ENCODE data around the gene TFE3. TPM values are rescaled to one million over a fixed set of nuclear protein-coding genes. Genes with fewer than 3 reads are reported as not detected.
A peak's percentile ranks its signal among the peaks of the same experiment; 100 is the strongest.

Gene TFE3
- total RNA-seq (2014; rRNA removed; shearing (Covaris generic)), result 56.8 and 59.4 TPM in 2 replicates
- 62.8 and 73.7 TPM in 2 replicates for polyA plus RNA-seq (2014; cell fraction: nucleus; rRNA removed)

GRCh38 chrX:49043220-49043986 lies at the start of gene TFE3:
Gene TFE3 (minus strand): TSS chrX:49043357. CDS start chrX:49043226, 131 bp downstream.
- peak; percentile 99 for DNase-seq (ENCODE audit: extremely low read depth, low read depth)

DNA sequence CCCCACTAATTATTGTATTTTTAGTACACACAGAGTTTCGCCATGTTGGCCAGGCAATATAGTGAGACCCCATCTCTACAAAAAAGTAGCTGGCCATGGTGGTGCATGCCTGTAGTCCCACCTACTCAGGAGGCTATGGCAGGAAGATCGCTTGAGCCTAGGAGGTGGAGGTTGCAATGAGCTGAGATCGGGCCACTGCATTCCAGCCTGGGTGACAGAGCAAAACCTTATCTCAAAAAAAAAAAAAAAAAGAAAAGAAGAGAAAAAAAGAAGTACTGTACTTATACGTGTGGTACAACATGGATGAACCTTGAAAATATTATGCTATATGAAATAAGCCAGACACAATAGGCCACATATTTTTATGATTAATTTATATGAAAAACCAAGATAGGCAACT lies 46.4 kb upstream of the TFE3 start:
- no peak for DNase-seq (ENCODE audit: extremely low read depth, low read depth)

DNA sequence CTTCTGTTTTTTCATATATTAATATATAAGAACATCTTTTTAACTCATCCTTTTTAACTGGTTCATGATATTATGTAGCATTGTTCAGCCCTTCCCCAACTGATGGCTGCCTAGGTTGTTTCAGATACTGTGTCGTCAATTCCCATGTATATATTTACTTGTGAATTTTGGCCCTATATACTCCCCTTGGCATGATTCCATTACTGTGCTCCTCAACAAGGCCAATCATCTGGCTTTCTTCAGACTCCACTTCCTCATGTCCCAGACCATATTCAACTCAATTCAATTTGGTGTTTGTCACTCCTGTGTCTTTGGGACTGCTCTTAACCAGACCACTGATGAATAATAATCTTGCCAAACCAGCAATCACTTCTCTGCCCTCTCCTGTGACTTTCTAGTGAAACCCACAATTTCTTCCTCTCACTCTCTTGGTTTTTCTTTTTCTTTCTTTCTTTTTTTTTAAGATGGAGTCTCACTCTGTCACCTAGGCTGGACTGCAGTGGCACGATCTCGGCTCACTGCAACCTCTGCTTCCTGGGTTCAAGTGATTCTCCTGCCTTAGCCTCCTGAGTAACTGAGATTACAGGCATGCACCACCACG lies 39.2 kb upstream of the TFE3 start:
- DNase-seq (ENCODE audit: extremely low read depth, low read depth), result no peak

GRCh38 chrX:49079489-49080428 lies 36.6 kb upstream of the TFE3 start, which contains the start of gene WDR45:
Gene WDR45 (minus strand): TSS chrX:49079887. CDS start chrX:49078095, 1,792 bp downstream.
- peak; percentile 59 for DNase-seq (ENCODE audit: extremely low read depth, low read depth)

GRCh38 chrX:49077941-49078340 lies 34.8 kb upstream of the TFE3 start:
- DNase-seq (ENCODE audit: extremely low read depth, low read depth), result no peak

DNA sequence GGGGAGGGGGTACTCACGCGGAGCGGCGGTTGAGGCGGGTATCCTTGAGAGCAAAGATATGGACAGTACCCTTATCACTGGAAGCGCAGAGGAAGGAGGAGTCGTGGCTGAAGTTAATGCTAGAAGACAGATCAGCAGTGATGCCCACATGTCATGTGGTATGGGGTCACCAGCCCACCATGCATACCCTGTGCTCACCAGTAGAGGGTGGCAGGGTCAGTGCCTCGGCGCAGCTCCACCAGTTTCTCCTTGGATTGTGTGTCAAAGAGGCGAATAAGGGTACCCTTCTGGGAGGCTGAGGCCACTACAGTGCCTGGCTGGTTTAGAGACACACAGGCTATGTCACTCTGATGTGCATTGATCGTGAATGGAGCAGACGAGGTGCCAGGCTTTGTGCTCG lies 32.2 kb upstream of the TFE3 start:
- no peak for DNase-seq (ENCODE audit: extremely low read depth, low read depth)

GRCh38 chrX:49073601-49074575 lies 30.7 kb upstream of the TFE3 start, which contains the start of gene PRAF2:
Gene PRAF2 (minus strand): TSS chrX:49074002. CDS start chrX:49073987, 15 bp downstream.
- DNase-seq (ENCODE audit: extremely low read depth, low read depth), result peak; percentile 75

DNA sequence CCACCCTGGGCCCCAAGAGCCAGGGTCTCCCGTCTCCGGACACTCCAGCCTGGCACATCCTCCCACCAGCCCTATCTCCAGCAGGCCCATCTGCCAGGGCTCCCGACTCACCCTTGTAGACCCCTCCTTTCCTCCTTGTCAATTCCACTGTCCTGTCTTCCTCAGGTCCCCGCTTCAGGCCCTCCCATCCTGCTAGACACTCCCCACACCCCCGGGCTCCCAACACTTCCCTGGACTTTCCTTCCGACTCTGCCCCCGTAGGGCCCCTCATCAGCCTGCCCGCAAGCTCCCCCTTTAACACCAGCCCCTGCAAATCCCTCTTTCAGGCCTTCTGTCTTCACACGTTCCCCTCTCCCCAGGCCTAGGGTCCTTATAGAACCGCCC lies 29.5 kb upstream of the TFE3 start:
- no peak for DNase-seq (ENCODE audit: extremely low read depth, low read depth)

DNA sequence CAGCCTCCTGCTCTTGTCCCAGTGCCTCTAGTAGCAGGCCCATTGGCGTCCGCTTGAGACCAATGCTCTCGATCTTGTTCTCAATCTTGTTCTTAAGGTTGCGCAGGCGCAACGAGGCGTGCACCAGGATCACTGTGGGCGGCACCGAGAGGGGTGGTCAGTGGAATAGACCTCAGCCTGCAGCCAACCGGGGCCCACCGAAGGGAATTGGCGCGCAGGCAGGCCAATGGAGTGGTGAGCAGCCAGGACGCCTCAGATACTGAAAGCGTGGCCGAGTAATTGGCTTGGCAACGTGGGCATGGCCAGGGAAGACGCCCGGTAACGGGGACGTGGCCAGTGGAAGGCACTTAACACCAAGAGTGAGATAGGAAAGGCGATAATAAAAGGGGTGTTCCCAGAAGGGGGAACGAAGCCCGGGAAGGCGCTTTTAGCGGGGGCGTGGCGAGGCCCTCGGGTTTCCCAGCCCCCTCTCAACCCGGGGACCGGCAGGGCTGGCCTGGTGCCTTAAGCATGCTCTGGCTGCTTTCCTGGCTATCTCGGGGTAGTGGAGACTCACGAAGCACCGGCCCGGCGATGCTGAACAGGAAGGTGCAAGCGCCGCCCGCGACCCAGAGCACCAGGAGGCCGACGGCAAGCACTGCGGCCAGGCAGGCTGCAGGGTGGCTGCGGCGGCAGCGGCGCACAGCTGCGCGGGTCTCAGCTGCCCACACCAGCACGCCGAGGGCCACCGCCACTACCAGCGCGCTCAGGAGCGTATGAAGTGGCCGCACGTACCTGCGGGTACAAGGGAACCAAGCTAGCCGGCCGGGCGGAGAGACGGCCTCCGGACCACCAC lies 28.9 kb upstream of the TFE3 start:
- no peak for DNase-seq (ENCODE audit: extremely low read depth, low read depth)

- no peak for DNase-seq (ENCODE audit: extremely low read depth, low read depth)
Measured at GRCh38 chrX:49070988-49071387, 27.8 kb upstream of the TFE3 start.

GRCh38 chrX:49069038-49069437 lies 25.9 kb upstream of the TFE3 start:
- no peak for DNase-seq (ENCODE audit: extremely low read depth, low read depth)

DNA sequence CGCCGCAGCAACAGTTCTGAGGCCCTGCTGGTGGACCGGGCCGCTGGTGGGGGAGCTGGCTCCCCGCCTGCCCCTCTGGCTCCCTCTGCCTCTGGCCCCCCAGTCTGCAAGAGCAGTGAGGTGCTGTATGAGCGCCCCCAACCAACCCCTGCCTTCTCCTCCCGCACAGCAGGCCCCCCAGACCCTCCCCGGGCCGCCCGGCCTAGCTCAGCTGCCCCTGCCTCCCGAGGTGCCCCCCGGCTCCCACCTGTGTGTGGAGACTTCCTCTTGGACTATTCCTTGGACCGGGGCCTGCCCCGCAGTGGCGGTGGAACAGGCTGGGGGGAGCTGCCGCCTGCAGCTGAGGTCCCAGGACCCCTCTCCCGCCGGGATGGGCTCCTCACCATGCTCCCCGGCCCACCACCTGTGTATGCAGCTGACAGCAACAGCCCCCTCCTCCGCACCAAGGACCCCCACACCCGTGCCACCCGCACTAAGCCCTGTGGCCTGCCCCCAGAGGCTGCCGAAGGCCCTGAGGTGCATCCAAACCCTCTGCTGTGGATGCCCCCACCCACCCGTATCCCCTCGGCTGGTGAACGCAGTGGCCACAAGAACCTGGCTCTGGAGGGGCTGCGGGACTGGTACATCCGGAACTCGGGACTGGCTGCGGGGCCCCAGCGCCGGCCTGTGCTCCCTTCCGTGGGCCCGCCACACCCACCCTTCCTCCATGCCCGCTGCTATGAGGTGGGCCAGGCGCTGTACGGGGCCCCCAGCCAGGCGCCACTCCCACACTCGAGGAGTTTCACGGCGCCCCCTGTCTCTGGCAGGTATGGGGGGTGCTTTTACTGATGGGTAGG lies 24.3 kb upstream of the TFE3 start:
- DNase-seq (ENCODE audit: extremely low read depth, low read depth), result no peak

GRCh38 chrX:49066690-49067089 lies 23.5 kb upstream of the TFE3 start:
- DNase-seq (ENCODE audit: extremely low read depth, low read depth), result no peak

DNA sequence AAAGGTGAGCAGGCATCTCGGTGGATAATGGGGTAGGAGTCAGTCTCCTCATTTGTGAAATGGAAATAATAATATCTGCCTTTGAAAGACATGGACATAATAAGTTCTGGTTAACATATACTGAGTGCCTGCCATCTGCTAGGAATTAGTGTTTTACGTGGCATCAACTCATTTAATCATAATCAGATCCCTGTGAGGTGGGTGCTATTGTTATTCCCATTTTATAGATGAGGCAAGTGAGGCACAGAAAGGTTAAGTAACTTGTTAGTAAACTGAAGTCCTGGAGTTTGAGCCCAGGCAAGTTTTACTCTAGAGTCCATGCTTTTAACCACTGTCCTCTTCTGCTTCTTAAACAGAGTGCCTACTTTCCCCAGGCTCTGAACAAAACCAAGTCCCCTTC lies 23.1 kb upstream of the TFE3 start:
- no peak for DNase-seq (ENCODE audit: extremely low read depth, low read depth)

- DNase-seq (ENCODE audit: extremely low read depth, low read depth), result no peak
Measured at GRCh38 chrX:49064735-49065134, 21.6 kb upstream of the TFE3 start.

- DNase-seq (ENCODE audit: extremely low read depth, low read depth), result no peak
Measured at GRCh38 chrX:49064303-49064702, 21.1 kb upstream of the TFE3 start.

DNA sequence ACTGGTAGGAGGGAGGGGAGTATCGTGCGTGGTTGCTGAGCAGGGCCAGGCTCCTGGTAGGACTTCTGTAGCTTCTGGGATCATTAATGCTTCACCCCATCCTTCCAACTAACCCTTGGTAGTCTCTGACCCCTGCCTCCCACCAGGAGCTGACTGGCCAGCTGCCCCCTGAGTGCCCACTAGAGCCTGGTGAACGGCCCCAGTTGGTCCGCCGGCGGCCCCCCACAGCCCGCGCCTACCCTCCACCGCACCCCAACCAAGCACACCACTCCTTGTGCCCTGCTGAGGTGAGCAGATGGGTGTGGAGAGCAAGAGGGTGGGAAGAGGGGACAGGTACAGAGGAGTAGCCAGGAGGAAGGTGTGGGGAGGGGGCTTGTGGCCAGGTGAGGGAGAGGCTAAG lies 20.6 kb upstream of the TFE3 start:
- no peak for DNase-seq (ENCODE audit: extremely low read depth, low read depth)

DNA sequence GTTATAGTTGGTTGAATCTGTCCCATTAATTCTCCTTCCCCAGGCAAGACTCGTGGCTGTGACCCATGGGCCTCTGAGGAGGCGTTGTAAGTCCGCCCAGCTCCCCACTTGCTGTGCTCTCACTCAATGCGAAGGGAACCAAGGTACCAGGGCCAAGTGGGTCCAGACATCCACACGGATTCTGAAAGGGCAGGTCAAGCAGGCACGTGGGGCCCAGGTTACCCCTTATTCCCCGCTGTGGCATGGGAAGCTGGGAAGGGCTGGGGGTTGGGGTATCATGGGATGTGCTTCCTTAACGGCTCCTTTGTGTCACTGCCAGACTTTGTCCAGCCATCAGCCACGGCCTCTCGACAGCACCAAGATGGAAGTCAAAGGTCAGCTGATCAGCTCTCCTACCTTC lies 18.8 kb upstream of the TFE3 start:
- no peak for DNase-seq (ENCODE audit: extremely low read depth, low read depth)

All from NCI-H460 (cell line).